ENCODE measurements around the gene ZNF174.

ZNF174 gene

DNA sequence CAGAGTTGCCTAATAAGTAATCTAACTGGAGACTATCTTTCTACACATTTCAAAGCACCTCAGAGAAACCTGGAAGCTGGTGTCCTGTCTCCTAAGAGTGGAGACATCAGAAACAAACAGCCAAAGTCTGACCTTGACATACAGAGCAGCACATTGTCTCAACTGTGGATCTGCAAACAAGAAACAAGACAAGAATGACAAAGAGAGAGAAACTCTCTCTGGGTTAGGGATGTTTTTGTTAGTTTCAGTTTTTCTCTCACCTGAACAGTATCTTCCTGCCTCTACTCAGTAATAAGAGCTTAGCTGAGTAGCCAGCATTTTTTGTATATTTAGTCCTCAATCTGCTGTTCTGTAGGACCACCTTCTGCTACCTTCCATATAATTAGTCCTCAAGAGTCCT, 33.4 kb downstream of the ZNF174 start:
- no peak overlapping the region for H2AFZ ChIP-seq (ENCODE audit: low read length)
- H3K4me2 ChIP-seq (ENCODE audit: low read depth, low read length, poor library complexity, severe bottlenecking) = no peak overlapping the region
- H3K9me2 ChIP-seq (replicated peaks; ENCODE audit: low read depth, low read length) = no peaks in the 10 kb centered on the region
- H3K27me3 ChIP-seq (ENCODE audit: insufficient read depth, low read length, poor library complexity, severe bottlenecking) = no peaks in the 10 kb centered on the region
- no peaks in the 10 kb centered on the region for H3K9me3 ChIP-seq (ENCODE audit: insufficient read depth, low read depth, low read length)
- 0 out of 2 replicates have a peak, but pooled peaks cover 5% of the 10 kb centered on the region for H3K79me2 ChIP-seq (ENCODE audit: insufficient read depth, low read length)
- no peaks in the 10 kb centered on the region; the same call in 1 of the 2 replicates for H3K36me3 ChIP-seq (ENCODE audit: insufficient read depth, low read length)
- no peak overlapping the region for H3K9ac ChIP-seq (ENCODE audit: low read depth, low read length, poor library complexity, severe bottlenecking)
- H3K4me3 ChIP-seq (ENCODE audit: low read length, poor library complexity, severe bottlenecking) = no peak overlapping the region
- H3F3A ChIP-seq (ENCODE audit: low read depth) = no peaks in the 10 kb centered on the region
- H4K20me1 ChIP-seq (ENCODE audit: insufficient read depth, low read length, poor library complexity, severe bottlenecking) = no peaks in the 10 kb centered on the region
- H3K4me1 ChIP-seq (ENCODE audit: insufficient read depth, low read length, poor library complexity, severe bottlenecking) = no peaks in the 10 kb centered on the region
- no peak for TF ChIP-seq CTCF (conservative IDR thresholded peaks at IDR 0.05; ENCODE audit: low read length)
- no peak for TF ChIP-seq EZH2phosphoT487 (IDR thresholded peaks at IDR 0.05; ENCODE audit: borderline replicate concordance)

- TF ChIP-seq CTCF (conservative IDR thresholded peaks at IDR 0.05; ENCODE audit: low read length) = no peak
- TF ChIP-seq EZH2phosphoT487 (IDR thresholded peaks at IDR 0.05; ENCODE audit: borderline replicate concordance) = no peak
Measured at GRCh38 chr16:3439637-3440036, 38.6 kb downstream of the ZNF174 start.

DNA sequence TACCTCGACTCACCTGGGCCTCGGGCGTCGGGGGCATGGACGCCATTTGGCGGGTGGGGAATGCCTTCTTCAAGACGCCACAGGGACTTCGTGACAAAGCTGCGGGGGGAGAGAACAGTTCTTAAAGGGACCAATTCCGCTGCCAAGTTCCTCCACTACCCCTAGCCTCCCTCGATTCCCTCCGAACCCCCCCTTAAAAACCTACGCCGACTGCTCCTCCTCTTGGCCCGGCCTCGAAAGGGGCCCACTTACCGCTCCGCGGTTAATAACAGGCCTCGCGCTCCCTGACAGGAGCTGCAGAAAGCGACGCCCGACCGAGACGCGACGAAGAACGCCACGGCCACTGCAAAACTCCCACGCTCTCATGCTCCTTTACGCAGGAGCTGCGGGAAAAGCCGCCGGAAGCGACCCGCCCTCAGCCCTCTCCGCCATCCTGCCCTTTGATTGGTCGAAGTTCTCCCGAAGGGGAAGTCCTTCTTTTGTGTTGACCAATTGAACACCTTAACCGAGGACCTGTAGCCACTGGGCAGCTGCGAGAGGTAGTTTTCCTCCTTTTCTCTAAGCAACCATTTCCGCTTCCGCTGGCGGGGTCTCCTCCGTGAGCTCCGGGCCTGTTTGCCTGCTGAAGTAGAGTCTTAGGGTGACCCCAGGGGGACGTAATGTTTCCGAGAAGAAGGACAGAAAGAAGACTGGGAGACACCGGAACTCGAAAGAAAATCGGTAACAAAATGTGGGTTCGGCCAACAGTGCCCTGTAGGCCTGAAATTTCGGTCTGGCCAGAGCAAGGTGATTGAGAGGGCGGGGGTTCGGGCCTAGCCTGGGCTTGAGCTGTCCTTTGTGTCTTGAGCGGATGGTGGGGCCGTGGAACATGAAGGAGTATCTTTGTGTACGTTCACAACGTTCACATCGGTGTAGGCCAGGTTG, 42.4 kb downstream of the ZNF174 start, which contains the start of the genes NAA60 and ZNF597:
Gene NAA60, plus strand, starts transcription at position 573 of the 924 bp plus-strand sequence. CDS start 32,548 bp downstream, outside the sequence.
Gene ZNF597, minus strand, starts transcription at position 397 of the 924 bp plus-strand sequence. Its CDS starts 351 bp downstream, at position 46.
- H3K9ac ChIP-seq (ENCODE audit: low read depth, low read length, poor library complexity, severe bottlenecking) = peak within 1 kb of the TSS; percentile 95
- H3K27me3 ChIP-seq (ENCODE audit: insufficient read depth, low read length, poor library complexity, severe bottlenecking) = no peaks in the 10 kb centered on the region
- no peak for TF ChIP-seq CTCF (conservative IDR thresholded peaks at IDR 0.05; ENCODE audit: low read length)
- TF ChIP-seq EZH2phosphoT487 (IDR thresholded peaks at IDR 0.05; ENCODE audit: borderline replicate concordance) = no peak
- peaks cover 10% of the 10 kb centered on the region for H4K20me1 ChIP-seq (ENCODE audit: insufficient read depth, low read length, poor library complexity, severe bottlenecking)
- no peaks in the 10 kb centered on the region for H3K36me3 ChIP-seq (ENCODE audit: insufficient read depth, low read length)
- H2AFZ ChIP-seq (ENCODE audit: low read length) = peak within 1 kb of the TSS; percentile 73
- no peaks in the 10 kb centered on the region for H3K9me2 ChIP-seq (replicated peaks; ENCODE audit: low read depth, low read length)
- peak within 1 kb of the TSS; percentile 93 for H3K4me2 ChIP-seq (ENCODE audit: low read depth, low read length, poor library complexity, severe bottlenecking)
- H3F3A ChIP-seq (ENCODE audit: low read depth) = no peaks in the 10 kb centered on the region
- H3K4me3 ChIP-seq (ENCODE audit: low read length, poor library complexity, severe bottlenecking) = peak within 1 kb of the TSS; percentile 95
- no peaks in the 10 kb centered on the region for H3K4me1 ChIP-seq (ENCODE audit: insufficient read depth, low read length, poor library complexity, severe bottlenecking)
- peaks cover 51% of the 10 kb centered on the region for H3K79me2 ChIP-seq (ENCODE audit: insufficient read depth, low read length)
- no peaks in the 10 kb centered on the region for H3K9me3 ChIP-seq (ENCODE audit: insufficient read depth, low read depth, low read length)

More at GRCh38 chr16:3439637-3440036, 38.6 kb downstream of the ZNF174 start:
- H3K4me2 ChIP-seq (ENCODE audit: low read depth, low read length, poor library complexity, severe bottlenecking) = no peak overlapping the region
- H3K9me3 ChIP-seq (ENCODE audit: insufficient read depth, low read depth, low read length) = no peaks in the 10 kb centered on the region
- no peaks in the 10 kb centered on the region for H3K27me3 ChIP-seq (ENCODE audit: insufficient read depth, low read length, poor library complexity, severe bottlenecking)
- no peaks in the 10 kb centered on the region; the same call in 1 of the 2 replicates for H3K36me3 ChIP-seq (ENCODE audit: insufficient read depth, low read length)
- H3K9ac ChIP-seq (ENCODE audit: low read depth, low read length, poor library complexity, severe bottlenecking) = no peak overlapping the region
- H3K4me1 ChIP-seq (ENCODE audit: insufficient read depth, low read length, poor library complexity, severe bottlenecking) = no peaks in the 10 kb centered on the region
- H3K9me2 ChIP-seq (replicated peaks; ENCODE audit: low read depth, low read length) = no peaks in the 10 kb centered on the region
- H2AFZ ChIP-seq (ENCODE audit: low read length) = no peak overlapping the region
- no peak overlapping the region for H3K4me3 ChIP-seq (ENCODE audit: low read length, poor library complexity, severe bottlenecking)
- no peaks in the 10 kb centered on the region for H3F3A ChIP-seq (ENCODE audit: low read depth)
- H4K20me1 ChIP-seq (ENCODE audit: insufficient read depth, low read length, poor library complexity, severe bottlenecking) = peaks cover 5% of the 10 kb centered on the region
- peaks cover 28% of the 10 kb centered on the region for H3K79me2 ChIP-seq (ENCODE audit: insufficient read depth, low read length)

Data from Loucy (cell line).